Central memory CD4-positive, alpha-beta T cell (primary cell): ENCODE measurements around the gene TRIP10.
"Not testable (repeated sequence)": the region's sequence is repeated elsewhere in the genome, so short reads cannot be mapped to it uniquely, and the experiment has no call there.

Experiments
- DNase-seq: peaks from one replicate; pipeline ENCODE4 v3.0.0; 2022

The TRIP10 gene

GRCh38 chr19:6743714-6744380, 4.4 kb downstream of the TRIP10 start:
- no peak for DNase-seq

- DNase-seq = no peak
Observed at GRCh38 chr19:6744381-6745301, 5.2 kb downstream of the TRIP10 start.

- DNase-seq = no peak
Observed at GRCh38 chr19:6745965-6746364, 6.5 kb downstream of the TRIP10 start.

- not testable (repeated sequence) for DNase-seq
Observed at GRCh38 chr19:6748543-6748942, 9.1 kb downstream of the TRIP10 start.

- no peak for DNase-seq
Observed at GRCh38 chr19:6750062-6750461, 10.6 kb downstream of the TRIP10 start.

GRCh38 chr19:6751189-6751588, 11.7 kb downstream of the TRIP10 start:
- DNase-seq = no peak

GRCh38 chr19:6752256-6753177, 13.0 kb downstream of the TRIP10 start:
- no peak for DNase-seq

GRCh38 chr19:6753178-6754031, 13.9 kb downstream of the TRIP10 start:
- DNase-seq = peak; percentile 70

GRCh38 chr19:6754136-6754535, 14.7 kb downstream of the TRIP10 start:
- no peak for DNase-seq

GRCh38 chr19:6754653-6755463, 15.4 kb downstream of the TRIP10 start:
- no peak for DNase-seq

- DNase-seq = no peak
Observed at GRCh38 chr19:6760606-6761005, 21.1 kb downstream of the TRIP10 start.

- DNase-seq = no peak
Observed at GRCh38 chr19:6761053-6761676, 21.7 kb downstream of the TRIP10 start.

- not testable (repeated sequence) for DNase-seq
Observed at GRCh38 chr19:6762253-6762797, 22.8 kb downstream of the TRIP10 start.

GRCh38 chr19:6765738-6766356, 26.4 kb downstream of the TRIP10 start:
- DNase-seq = peak; percentile 21

GRCh38 chr19:6766357-6767080, 27.0 kb downstream of the TRIP10 start:
- DNase-seq = no peak

GRCh38 chr19:6767081-6767356, 27.5 kb downstream of the TRIP10 start:
- DNase-seq = no peak

- DNase-seq = peak; percentile 96
Observed at GRCh38 chr19:6767357-6768235, 28.1 kb downstream of the TRIP10 start, which contains the start of gene SH2D3A. Gene SH2D3A (minus strand): TSS chr19:6767435. CDS start chr19:6763748, 3,687 bp downstream.

GRCh38 chr19:6768236-6768785, 28.8 kb downstream of the TRIP10 start:
- peak; percentile 45 for DNase-seq
